Natural killer cell (primary cell): ENCODE results near the gene CHD6. TPM values are rescaled to one million over a fixed set of nuclear protein-coding genes. Genes with fewer than 3 reads are reported as not detected.

Experiments
- ATAC-seq, 3 donors: fragments of 150-1000 bp in 2 of 3; fragments of 200-7000 bp in 1 of 3; cut with Tn5 transposase; 1 replicate in 1 of 3; 2 replicates in 2 of 3; pipeline ENCODE4 v1.10.0; 2021; ENCODE audit warnings: mild to moderate bottlenecking in 2 of 3, moderate library complexity in 2 of 3
- DNase-seq, 2 donors: peaks; one replicate each; pipeline versions ENCODE4 v3.0.0 to v3.0.0-alpha.2; 2013 to 2021; ENCODE audit warnings: mixed read lengths in 1 of 2
- H3K27ac ChIP-seq: one replicate; pipeline ENCODE4 v1.5.1; 2013; ENCODE audit warnings: mild to moderate bottlenecking, low read length
- H3K27me3 ChIP-seq: one replicate; pipeline ENCODE4 v1.6.1; 2013; ENCODE audit warnings: low read length; ENCODE audit not compliant: control insufficient read depth, insufficient read depth
- H3K36me3 ChIP-seq: one replicate; pipeline ENCODE4 v1.6.1; 2013; ENCODE audit warnings: low read length; ENCODE audit not compliant: control insufficient read depth, insufficient read depth
- H3K4me1 ChIP-seq: one replicate; pipeline ENCODE4 v1.6.1; 2013; ENCODE audit warnings: low read length; ENCODE audit not compliant: control insufficient read depth, insufficient read depth
- H3K4me3 ChIP-seq: one replicate; pipeline ENCODE4 v1.5.1; 2013; ENCODE audit warnings: low read length
- H3K9me3 ChIP-seq: one replicate; pipeline ENCODE4 v1.6.1; 2013; ENCODE audit warnings: low read length; ENCODE audit not compliant: control insufficient read depth, insufficient read depth
- H3K27ac Mint-ChIP-seq, 2 donors: one replicate each; pipeline ENCODE4 v1.8.0; 2022; ENCODE audit warnings: mild to moderate bottlenecking in 2 of 2, mixed read lengths in 2 of 2, moderate library complexity in 1 of 2
- H3K27me3 Mint-ChIP-seq, 2 donors: one replicate each; pipeline ENCODE4 v1.8.0; 2022; ENCODE audit warnings: low read depth in 2 of 2, mixed read lengths in 2 of 2
- H3K36me3 Mint-ChIP-seq: one replicate; pipeline ENCODE4 v1.8.0; 2022; ENCODE audit warnings: mixed read lengths
- H3K4me1 Mint-ChIP-seq, 2 donors: one replicate each; pipeline ENCODE4 v1.8.0; 2022; ENCODE audit warnings: mixed read lengths in 2 of 2
- H3K4me3 Mint-ChIP-seq: one replicate; pipeline ENCODE4 v1.8.0; 2022; ENCODE audit warnings: mild to moderate bottlenecking, moderate library complexity, mixed read lengths
- H3K9me3 Mint-ChIP-seq, 2 donors: one replicate each; pipeline ENCODE4 v1.8.0; 2022; ENCODE audit warnings: mixed read lengths in 2 of 2
- WGBS: methylation state at CpG from one replicate; pipeline ENCODE4 v1.1.7; 2013; ENCODE audit warnings: missing lambda C conversion rate; ENCODE audit not compliant: insufficient coverage; 5-methylcytosine and 5-hydroxymethylcytosine counted together
- intact Hi-C: fragments of 100-400 bp; cut with micrococcal nuclease; formaldehyde crosslinking; loops from one replicate; pipeline ENCODE4 v1.14.2; 2022
- total RNA-seq, 4 donors: library from RNA; stranded (reverse); fragments of 120-200 nt in 1 of 4; gene quantifications; one replicate each; pipeline versions ENCODE4 v1.2.3 to v1.2.4, GENCODE V29; 2013 to 2022
- TF ChIP-seq, protein P1 (sequence below): fragments of 200-600 bp; IDR thresholded peaks from one replicate; pipeline ENCODE4 v1.8.0; 2022; ENCODE audit warnings: antibody characterized with exemption

Gene CHD6
- total RNA-seq, 3 donors from 2014 or later (not counting 1 experiment from before 2014, with no cell fraction given) = 82.8 to 96.6 (median 90.4) TPM

DNA sequence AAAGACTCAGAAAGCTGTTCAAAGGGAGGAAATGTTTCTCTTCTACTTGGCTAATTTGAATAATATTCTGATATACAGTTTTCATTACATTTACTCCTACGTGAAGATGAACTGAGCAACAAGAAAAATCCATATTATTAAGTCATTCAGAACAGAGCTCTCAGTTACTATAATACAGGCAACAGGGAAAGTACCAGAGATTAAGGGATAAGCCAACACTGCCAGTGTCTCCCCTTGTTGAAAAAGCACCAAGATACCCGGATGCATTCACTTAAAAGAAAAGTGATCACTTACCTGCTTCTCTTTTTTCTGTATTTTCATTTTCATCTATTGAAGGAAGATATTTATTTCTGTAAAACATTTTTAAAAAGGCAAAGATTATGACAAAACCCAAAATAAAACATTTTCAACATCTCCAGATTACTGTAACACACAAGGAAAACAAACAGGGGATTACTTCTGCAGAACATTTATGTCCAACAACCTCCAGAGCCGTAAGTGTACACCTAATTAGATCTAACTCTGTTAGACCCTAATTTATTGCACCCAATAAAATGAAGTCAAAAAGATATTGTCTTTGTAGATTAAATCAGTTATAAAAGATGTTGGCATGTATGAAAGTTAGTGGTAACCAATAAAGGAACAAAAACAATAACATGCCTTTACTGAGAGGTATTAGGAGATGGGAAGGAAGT lies 67.0 kb downstream of the CHD6 start:
- H3K36me3 ChIP-seq = peaks cover 3% of the 10 kb centered on the region
- Mint-ChIP-seq H3K4me3 (no peak overlapping the region), H3K36me3 (peaks cover 7% of the 10 kb centered on the region), H3K27me3 (no peaks in the 10 kb centered on the region), H3K27ac (no peak overlapping the region), H3K9me3 (no peaks in the 10 kb centered on the region), H3K4me1 (peaks cover 37 to 45% of the 10 kb centered on the region in 2 donors)
- no peak overlapping the region for H3K27ac ChIP-seq
- DNase-seq (no peak), ATAC-seq (no peak)
- H3K4me1 ChIP-seq = no peaks in the 10 kb centered on the region
- intact Hi-C loops = no loop called here
- 76% methylated on average over 3 of the region's 3 CpGs for WGBS
- H3K4me3 ChIP-seq = no peak overlapping the region
- H3K27me3 ChIP-seq = no peaks in the 10 kb centered on the region
- no peaks in the 10 kb centered on the region for H3K9me3 ChIP-seq
- TF ChIP-seq, protein P1, sequence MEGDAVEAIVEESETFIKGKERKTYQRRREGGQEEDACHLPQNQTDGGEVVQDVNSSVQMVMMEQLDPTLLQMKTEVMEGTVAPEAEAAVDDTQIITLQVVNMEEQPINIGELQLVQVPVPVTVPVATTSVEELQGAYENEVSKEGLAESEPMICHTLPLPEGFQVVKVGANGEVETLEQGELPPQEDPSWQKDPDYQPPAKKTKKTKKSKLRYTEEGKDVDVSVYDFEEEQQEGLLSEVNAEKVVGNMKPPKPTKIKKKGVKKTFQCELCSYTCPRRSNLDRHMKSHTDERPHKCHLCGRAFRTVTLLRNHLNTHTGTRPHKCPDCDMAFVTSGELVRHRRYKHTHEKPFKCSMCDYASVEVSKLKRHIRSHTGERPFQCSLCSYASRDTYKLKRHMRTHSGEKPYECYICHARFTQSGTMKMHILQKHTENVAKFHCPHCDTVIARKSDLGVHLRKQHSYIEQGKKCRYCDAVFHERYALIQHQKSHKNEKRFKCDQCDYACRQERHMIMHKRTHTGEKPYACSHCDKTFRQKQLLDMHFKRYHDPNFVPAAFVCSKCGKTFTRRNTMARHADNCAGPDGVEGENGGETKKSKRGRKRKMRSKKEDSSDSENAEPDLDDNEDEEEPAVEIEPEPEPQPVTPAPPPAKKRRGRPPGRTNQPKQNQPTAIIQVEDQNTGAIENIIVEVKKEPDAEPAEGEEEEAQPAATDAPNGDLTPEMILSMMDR = no peak

DNA sequence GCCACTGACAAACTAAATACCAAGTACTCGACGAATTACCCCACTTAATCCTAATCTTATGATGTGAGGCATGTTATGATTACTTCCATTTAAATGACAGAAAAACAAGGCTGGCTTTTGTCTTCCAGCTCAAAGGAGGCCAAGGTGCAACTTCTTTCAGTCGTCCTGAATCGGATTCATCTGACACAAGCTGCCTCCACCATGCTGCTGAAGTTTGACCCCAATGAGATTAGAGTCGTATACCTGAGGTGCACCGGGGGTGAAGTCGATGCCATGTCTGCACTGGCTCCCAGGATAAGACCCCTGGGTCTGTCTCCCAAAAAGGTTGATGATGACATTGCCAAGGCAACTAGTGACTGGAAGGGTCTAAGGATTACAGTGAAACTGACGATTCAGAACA lies 71.0 kb downstream of the CHD6 start:
- Histone ChIP-seq H3K36me3 (peaks cover 3% of the 10 kb centered on the region), H3K27ac (no peak overlapping the region), H3K27me3 (no peaks in the 10 kb centered on the region), H3K4me3 (no peak overlapping the region), H3K4me1 (no peaks in the 10 kb centered on the region), H3K9me3 (no peaks in the 10 kb centered on the region)
- WGBS = 98% methylated on average over 6 of the region's 8 CpGs
- no peak overlapping the region for H3K4me3 Mint-ChIP-seq
- peaks cover 7% of the 10 kb centered on the region for H3K36me3 Mint-ChIP-seq
- no peak overlapping the region for H3K27ac Mint-ChIP-seq
- H3K9me3 Mint-ChIP-seq = no peaks in the 10 kb centered on the region
- DNase-seq (no peak), ATAC-seq (no peak)
- peaks cover 34 to 38% of the 10 kb centered on the region in 2 donors for H3K4me1 Mint-ChIP-seq
- TF ChIP-seq, protein P1 = no peak
- H3K27me3 Mint-ChIP-seq = no peaks in the 10 kb centered on the region
- intact Hi-C loops = no loop called here

DNA sequence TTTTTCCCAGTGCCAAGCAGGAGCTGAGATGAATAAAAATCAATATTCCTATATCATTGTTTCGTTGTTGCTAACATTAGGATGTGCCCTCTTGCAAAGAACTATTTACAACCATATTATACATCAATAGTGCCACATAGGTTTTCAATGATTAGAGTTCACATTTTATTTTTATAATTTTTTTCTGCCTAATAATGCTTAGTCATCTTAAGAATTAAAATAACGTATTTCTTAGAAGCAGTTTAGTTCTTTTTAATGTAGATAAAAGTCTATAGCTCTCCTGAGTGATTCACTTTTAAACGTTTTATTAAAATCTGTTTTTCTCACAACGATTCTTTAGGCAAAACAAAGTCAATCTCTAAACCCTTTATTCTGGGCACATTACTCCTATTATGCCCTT lies 71.6 kb downstream of the CHD6 start:
- no peak overlapping the region for H3K27ac ChIP-seq
- H3K9me3 ChIP-seq = no peaks in the 10 kb centered on the region
- H3K4me1 Mint-ChIP-seq = peaks cover 30 to 31% of the 10 kb centered on the region in 2 donors
- intact Hi-C loops = no loop called here
- no peak overlapping the region for H3K4me3 Mint-ChIP-seq
- H3K9me3 Mint-ChIP-seq = no peaks in the 10 kb centered on the region
- ATAC-seq = no peak
- no peak overlapping the region for H3K27ac Mint-ChIP-seq
- no peak overlapping the region for H3K4me3 ChIP-seq
- no peak for DNase-seq
- peaks cover 3% of the 10 kb centered on the region for H3K36me3 ChIP-seq
- H3K27me3 ChIP-seq = no peaks in the 10 kb centered on the region
- TF ChIP-seq, protein P1 = no peak
- no peaks in the 10 kb centered on the region for H3K4me1 ChIP-seq
- 100% methylated on average over 1 of the region's 4 CpGs for WGBS
- peaks cover 7% of the 10 kb centered on the region for H3K36me3 Mint-ChIP-seq
- H3K27me3 Mint-ChIP-seq = no peaks in the 10 kb centered on the region

DNA sequence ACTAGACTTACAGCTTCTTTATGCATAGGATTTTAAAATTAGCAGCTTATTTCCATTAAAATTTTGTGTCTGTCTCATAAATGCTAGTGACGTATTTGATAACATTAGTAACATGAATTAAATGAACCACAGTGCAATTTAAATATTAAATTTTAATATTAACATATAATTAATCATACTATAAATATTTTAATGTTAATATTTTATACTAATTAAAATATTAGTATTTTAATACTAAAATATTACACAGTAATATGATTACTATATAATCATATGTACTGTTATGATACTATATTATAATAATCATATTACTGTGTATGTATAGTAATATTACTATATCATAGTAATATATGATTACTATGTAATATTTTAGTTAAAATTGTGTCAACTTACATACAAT lies 73.7 kb downstream of the CHD6 start:
- ATAC-seq (no peak), DNase-seq (no peak)
- Mint-ChIP-seq H3K27ac (no peak overlapping the region), H3K27me3 (no peaks in the 10 kb centered on the region), H3K36me3 (no peaks in the 10 kb centered on the region), H3K4me1 (peaks cover 21 to 25% of the 10 kb centered on the region in 2 donors), H3K4me3 (no peak overlapping the region), H3K9me3 (no peaks in the 10 kb centered on the region)
- H3K27ac ChIP-seq = no peak overlapping the region
- intact Hi-C loops = no loop called here
- no peaks in the 10 kb centered on the region for H3K27me3 ChIP-seq
- no CpG with 5 or more reads among the region's 1 CpG for WGBS
- H3K36me3 ChIP-seq = no peaks in the 10 kb centered on the region
- H3K4me3 ChIP-seq = no peak overlapping the region
- H3K4me1 ChIP-seq = no peaks in the 10 kb centered on the region
- H3K9me3 ChIP-seq = no peaks in the 10 kb centered on the region
- TF ChIP-seq, protein P1 = no peak
